GM11168 (cell line): ENCODE data around the gene NCK2.

ENCODE experiments used
- in situ Hi-C: fragments of 300-500 bp; cut with MboI; formaldehyde crosslinking; loops from one replicate; pipeline ENCODE4 v1.12.0; 2022; ENCODE audit warnings: low sequenced_read_pairs; ENCODE audit not compliant: unreplicated experiment

The NCK2 gene

DNA sequence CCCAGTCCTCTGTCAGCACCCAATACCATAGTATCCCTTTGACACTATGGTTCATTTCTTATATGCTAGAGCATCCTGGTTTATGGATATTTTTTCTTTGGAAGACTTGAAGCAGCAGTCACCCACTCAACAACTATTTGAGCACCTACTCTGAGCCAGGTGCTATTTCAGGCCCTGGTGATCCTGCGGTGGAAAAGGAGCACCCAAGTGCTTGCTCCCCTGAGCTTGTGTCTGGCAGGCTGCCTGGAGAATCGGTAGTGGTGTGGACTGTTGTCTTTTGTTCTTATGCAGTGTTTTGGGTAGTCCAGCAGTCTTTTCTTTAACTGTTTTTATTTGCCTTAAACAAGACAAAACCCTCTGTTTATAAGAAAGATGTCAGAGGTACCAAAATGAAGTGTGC is 28.9 kb downstream of the NCK2 start:
- in situ Hi-C loops: no loop called here

DNA sequence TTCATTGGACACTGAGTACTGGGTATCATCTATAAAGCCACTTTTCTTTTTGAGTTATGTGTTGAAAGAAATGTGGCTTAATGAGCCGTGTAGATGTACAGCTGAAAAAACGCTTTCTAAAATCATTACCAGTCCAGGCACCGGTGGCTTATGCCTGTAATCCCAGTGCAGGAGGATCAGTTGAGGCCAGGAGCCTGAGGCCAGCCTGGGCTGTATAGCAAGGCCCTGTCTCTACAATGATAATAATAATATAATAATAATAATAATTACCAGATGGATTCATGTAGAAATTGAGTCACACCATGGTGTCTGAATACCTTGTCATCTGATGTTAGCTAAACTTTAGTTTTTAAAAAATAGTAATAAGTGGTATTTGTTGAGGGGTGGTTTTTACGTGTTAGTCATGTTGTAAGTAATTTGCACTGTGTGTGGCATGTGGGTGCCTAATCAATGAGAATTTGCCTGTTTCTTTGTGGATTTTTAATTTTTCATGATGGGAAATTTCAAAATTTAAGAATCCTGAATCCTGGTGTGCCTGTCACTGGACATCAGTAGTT is 30.1 kb downstream of the NCK2 start:
- in situ Hi-C loops: no loop called here

DNA sequence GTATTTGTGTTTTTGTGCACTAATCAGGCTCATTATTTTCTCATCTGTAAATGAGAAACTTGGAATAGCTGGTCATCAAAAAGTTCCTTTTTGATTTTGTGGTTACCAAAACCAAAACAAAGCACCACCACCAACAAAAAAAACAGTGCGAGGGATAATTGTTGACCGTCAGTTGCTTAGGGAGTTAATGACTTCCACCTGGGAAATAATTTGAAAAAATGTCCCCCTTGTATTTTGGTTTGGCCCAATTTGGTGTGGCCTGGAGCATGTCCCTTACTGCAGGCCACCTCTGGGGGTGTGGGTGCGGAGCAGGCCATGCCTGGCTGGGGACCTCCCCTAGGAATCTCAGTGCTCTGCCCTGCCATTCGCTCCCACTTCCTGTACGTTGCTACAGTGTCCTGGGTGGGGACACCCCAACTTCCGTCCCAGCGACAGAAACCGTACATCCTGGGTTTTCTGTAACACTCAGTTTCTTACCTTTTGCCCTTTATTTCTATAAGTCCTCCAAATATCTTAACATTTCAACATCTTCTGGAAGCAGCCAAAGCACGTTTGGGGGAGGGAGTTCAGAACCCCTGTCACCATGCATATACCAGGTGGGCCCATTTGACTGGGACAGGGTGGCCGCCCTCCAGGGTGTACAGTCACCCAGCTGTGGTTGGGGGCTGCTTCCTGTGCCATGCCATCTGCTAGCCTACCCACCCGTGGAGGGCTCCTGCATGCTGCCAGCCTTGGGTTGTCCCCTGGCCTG is 31.3 kb downstream of the NCK2 start:
- in situ Hi-C loops: no loop called here

DNA sequence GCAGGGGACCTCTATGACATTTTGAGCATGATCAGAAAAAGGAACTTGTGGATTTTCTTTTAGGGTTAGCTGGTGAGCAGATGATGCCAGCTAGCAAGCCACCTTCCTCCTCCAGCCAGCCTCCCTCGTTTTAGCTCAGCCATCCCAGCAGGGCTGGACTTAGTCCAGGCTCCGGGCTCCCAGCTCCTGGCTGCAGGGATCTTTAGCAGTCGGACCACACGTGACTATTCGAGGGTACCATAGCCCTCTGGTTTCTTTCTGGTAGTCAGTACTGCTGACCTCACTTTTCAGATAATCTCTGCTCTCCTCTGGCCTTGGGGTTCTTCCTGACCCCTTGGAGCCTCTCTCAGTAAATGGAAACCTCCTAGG is 31.8 kb downstream of the NCK2 start:
- in situ Hi-C loops: no loop called here

DNA sequence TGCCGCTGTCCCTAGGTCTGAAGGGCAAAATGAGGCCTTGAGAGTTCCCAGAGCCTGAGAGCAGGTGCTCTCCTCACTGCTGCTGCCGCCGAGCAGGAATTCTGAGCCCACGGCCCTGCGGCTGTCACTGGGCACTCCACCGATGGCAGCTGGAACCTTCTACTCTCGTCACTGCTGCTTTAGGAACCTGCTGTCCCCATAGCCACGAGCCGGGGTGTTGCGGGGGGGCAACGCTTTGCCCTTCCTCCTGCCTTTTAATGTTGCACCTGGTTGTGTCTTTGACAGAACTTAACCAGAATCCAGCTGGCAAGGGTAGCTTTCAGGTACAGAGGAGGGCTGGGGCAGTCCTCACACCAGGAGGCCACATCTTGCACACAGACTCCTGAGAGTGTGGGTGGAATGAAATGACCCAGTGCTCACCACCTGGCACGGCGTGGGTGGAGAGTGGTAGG is 32.3 kb downstream of the NCK2 start:
- in situ Hi-C loops: no loop called here

DNA sequence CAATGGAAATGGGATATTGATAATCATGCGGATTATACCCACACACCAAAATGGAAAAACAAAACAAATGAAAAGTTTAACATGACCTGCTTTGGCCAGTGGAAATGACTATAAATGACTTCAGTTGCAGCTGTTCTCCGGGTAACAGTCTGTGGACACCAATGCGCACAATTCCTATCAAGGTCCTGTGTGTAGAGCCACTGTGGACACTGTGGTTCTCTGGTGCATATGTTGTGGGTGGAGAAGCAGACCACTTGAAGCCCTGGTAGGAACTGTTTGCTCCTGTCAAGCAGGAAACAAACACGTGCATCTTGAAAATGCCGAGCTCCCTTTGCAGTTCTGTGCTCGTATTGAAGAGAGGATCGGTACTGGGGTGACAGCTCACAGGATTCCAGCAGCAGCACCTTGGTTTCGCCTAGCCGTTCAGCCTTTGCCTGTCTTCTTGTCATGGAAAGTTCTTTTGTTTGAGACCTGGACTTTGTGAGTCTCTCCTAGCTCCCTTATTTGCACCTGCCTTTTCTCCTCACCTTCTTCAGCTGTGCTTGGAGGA is 32.9 kb downstream of the NCK2 start:
- in situ Hi-C loops: no loop called here

DNA sequence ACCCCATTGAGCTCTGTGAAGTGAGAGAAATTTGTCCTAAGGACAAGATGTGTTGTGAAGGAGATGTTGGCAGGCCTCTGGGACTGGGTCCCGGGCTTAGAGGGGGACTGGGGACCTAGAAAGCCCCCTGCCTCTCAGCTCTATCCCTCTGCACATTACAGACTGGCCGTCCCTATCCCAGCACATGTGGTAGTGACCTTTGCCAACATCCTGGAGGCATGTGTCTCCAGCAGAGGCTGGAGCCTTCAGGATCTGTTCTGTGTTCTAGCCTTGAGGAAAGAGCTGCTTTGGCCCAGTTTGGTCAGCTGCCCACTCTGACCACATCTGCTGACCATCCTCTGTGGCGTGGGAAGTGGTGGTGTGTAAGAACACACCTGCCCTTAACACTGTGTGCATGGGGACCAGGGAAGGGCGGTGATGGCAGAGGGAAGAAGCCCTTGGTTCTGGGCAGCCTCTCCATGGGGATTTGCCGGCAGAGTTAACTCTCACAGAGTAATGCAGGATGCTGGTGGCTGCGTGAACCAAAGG is 33.4 kb downstream of the NCK2 start:
- in situ Hi-C loops: no loop called here

DNA sequence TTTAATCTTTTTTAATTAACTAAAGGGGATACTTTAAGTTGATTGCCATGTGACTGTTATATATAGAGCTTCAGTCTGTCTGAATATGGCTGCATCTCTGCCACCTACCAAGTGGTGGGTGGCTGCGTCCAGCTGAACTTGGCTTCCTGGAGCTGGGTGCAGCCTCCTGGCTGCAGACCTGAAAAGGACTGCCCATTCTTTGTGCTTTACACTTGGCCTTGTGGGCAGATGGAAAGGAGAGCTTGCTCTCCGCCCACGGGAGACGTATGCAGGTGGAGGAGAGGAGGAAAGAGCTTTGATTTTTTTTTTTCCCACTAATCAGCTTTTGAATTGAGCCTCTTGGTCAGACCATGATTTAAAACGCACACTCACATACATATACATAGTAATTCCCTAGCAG is 34.7 kb downstream of the NCK2 start:
- in situ Hi-C loops: no loop called here

DNA sequence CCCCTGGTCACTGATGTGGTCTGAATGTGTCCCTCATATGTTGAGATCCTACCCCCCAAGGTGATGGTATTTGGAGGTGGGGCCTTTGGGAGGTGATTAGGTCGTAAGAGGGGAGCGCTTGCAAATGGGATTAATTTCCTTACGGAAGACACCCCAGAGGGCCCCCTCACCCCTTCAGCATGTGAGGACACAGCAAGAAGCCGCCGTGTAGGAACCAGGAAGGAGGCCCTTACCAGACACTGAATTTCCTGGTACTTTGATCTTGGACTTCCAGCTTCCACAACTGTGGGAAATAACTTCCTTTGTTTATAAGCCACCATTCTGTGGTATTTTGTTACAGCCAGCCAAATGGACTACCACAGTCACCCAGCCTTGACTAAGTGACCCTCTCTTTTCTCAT is 35.9 kb downstream of the NCK2 start:
- in situ Hi-C loops: no loop called here

DNA sequence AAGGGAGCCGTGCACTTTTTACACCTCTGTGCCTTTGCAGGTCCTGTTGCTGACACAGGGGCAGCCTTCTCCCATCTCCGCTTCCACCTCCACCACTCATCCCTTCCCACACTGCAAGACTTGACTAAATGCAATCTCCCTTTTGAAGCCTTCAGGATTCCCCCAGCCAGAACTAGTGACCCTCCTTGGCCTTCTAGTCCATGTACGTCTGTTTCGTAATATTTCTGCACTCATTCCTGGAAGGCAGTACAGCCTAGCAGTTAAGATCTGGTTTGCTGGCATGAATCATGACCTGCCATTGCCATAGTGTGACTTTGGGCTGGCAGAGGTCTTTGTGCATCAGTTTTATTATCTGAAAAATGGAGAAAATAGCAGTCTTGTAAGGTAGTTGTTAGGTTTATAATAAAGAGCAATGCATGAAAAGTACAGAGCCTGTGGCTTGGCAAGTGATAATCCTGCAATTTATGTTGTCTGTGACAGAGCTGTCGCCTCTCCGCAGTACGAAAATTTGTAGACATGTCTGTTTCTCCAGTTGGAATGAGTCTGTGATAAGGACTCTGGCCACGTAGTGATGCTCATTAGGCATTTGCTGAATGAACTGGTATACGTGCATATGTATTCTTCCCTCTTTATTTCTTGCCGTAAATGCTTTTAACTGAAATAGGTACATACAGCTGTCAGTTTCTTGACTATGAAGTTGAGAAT is 36.7 kb downstream of the NCK2 start:
- in situ Hi-C loops: no loop called here

DNA sequence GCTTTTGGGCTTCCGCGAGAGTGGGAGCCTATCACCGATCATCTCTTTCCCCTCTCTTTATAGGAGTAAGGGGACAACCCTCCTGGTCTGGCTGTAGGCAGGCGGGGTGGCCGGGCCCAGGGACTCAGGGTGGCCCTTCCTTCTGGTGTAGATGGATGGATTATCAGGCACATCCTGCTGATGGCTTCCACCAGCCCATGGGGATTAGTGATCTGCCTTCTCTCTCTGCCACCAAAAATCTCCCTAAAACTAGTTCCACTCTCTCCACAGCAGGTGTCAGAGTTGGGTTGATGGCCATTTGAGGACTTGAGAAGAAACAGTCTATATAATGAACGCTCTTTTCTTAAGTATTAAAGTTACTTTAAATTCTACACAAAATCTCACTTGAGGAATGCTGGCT is 37.4 kb downstream of the NCK2 start:
- in situ Hi-C loops: no loop called here

DNA sequence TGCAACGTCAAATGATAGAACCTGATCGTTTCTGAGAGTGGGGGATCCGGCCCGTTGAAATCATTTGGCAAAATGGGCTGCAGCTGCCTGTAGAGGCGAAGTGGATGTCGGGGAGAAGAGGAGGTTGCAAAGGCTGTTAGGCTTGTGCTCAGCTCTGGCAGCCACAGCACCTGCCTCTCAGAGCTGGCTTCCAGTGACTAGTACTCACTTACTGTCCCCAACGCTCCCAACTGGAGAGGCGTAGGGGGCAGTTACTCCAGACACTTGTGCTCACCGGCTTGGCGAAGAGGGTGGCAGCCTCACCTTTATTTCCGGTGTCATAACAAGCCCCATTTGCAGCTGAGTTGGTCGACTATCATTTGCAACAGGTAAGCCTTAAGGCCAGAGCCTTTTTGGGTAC is 37.9 kb downstream of the NCK2 start:
- in situ Hi-C loops: no loop called here

DNA sequence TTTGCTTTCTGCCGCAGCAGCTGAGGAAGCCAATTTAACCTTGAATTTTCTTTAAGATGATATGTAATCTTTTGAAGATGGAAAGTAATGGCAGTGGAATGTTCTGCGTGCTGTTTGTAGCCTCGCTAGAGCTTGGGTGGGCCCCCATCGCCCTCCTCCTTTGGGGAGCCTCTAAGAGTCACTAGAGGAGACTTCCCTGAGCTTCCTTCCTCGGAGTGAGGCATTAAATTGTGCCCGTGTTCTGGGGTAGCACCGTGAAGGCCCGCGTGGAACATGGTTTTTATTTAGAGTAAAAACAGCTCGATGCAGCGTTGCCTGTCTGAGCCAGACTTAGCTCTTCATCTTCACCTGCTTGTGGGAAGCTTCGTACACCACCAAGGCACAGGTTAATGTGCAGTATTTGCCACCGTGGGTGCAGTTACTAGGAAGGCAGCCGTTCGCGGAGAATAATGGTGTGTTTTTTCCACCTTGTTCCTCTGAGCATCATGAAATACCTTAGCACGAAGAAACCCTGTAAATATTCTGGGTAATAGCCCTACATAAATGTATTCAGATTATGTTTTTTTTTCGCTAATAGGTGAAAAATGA is 38.5 kb downstream of the NCK2 start:
- in situ Hi-C loops: no loop called here

DNA sequence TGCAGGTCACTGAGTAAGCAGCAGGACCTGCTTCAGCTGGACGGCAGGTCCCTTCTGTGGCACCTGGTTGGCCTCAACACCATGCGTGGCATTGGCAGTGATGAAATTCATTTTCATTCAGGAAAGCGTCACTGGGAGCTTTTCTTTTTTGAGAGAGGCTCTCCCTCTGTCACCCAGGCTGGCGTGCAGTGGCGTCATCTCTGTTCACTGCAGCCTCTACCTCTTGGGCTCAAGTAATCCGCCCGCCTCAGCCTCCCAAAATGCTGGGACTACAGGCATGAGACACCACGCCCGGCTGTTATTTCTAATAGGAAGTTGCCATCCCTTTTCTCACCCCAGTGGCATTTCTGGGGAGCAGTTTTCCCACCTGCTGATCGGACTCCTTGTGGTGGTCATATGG is 39.3 kb downstream of the NCK2 start:
- in situ Hi-C loops: no loop called here

DNA sequence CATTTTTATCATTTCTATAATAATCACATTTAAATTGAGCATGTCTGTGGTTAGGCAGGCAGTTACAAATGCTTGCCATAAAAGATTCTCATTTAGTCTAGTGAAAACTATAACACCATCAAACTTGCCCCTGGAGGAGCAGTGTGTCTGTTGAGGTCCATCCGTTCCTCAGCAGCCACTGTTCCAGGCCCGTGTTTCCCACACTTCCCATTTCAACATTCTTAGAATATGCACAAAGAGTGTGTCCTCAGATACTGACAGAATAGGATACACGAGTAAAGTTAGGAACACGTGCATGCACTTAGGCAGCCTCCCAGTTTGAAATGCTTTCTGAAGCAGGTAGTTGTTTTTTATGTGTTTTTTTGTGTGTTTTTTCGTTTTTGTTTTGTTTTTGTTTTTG is 39.9 kb downstream of the NCK2 start:
- in situ Hi-C loops: no loop called here

DNA sequence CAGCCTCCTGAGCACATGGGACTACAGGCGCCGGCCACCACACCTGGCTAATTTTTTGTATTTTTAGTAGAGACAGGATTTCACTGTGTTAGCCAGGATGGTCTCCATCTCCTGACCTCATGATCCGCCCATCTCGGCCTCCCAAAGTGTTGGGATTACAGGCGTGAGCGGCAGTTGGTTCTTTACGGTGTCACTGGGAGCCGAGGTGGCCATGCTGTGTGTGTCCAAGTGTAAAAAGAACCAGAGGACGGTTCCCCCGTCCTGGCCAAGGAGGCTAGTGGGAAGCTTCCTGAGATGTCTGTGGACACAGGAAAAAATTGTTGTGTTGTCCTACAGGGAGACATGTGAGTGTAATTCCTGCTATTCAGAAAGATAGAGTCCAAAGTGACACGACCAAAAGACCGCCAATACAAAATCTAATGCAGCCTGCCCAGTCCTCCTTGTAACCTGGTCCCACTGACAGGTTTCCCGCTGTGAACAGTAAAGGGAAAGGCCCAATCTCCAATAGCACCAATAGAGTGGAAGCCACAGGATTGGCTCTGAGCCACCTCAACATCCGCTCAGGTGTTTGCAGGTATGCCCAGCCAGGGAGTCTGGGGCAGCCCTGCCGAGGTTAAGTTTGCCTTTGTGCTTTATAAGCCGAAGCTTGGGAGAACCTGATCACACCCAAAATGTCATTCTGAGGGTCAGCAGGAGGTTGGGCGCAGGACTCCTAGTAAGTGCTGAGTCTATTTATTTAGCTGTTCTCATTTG is 40.6 kb downstream of the NCK2 start:
- in situ Hi-C loops: no loop called here

DNA sequence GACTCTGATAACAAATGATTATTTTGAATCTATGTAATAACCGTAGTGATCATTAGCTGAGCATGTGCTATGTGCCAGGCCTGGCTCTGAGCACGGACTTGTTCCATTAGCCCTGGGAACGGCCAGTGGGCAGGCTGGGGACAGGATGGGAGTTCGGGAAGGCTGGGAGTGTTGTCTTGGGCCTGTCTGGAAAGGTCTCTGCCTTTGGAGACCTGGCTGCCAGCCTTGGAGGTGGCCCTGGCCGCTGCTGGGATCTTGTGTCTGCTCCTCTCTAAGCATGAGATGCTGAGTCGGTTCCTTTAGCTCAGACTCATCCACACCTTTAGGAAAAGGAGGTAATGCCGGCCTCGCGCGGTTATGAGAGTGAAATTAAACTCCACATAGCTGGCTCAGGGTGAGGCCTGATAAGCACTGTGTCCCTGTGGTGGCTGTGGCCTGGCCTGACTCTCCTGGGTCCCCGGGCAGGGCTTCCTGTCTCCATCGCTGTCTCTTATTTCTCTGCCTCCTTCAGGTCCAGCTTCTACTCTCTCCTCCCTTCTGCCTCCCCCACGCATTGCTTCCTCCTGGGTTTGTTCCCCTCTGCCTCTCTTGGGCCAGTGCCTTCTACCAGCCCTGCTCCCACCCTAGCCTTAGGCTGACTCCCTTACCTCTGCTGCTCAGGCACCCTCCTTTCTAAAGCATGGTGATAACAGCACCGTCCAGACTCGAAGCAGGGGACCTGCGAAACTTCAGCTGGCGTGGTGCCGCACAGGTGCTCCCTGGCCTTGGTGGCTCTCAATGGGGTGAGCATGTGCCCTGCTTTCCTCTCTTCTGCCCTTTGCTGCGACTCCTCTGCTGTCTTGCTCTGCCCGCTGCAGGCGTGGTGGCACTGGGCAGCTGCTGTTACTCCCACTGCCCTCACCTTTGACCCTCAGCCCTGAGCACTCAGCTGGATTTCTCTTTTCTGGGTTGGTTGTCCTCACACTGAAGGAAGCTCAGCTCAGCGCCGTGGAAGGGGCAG is 41.8 kb downstream of the NCK2 start:
- in situ Hi-C loops: no loop called here

DNA sequence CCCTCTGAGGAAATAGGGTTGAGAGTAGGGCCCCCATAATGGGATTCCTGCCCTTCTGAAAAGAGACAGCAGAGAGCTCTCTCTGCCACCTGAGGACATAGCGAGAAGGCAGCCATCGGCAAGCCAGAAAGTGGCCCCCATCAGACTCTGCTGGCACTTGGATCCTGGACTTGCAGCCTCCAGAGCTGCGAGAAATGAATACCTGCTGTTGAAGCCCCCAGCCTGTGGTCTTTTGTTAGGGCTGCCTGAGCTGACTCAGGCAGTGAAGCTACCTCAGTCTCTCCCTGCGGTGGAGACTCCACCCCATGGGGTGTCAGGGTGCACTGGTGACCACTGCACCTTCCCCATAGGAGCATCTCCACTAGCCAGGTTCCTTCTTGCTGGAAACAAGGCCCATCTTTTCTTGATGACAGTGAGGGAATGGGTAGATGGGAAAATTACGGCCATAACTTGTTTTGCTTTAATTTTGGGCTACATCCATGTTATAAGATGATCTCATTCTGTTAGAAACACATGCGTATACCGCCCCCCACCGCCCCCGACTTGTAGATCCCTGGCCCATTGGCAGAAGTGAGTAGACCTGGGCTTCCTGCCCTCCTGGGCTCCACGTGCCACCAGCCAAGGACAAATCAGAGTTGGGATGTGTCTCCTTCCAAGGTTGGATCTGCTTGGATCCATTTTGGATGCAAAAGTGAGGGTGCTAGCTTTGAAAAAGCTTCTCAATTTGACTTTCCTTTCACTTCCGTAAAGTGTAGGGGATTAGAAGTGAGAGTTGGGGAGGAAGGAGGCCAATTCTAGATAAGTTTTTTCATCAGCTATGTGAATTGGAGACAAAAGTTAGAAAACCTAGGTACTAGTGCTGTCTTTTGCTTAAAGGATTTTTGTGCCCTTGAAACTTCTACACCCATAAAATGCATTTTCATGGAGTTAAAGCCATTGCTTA is 42.9 kb downstream of the NCK2 start:
- in situ Hi-C loops: no loop called here
